Activated naive CD4-positive, alpha-beta T cell treated with anti-CD3 and anti-CD28 coated beads, Interleukin-2, amount 50 U/mL, for 72 hours (primary cell): ENCODE measurements around the gene TNC. TPM values are rescaled to one million over a fixed set of nuclear protein-coding genes. Genes with fewer than 3 reads are reported as not detected.

ENCODE experiments used
- ATAC-seq, 2 donors: fragments of 150-1000 bp; cut with Tn5 transposase; 2 replicates each; pipeline ENCODE4 v1.10.0; 2021; ENCODE audit warnings: mild to moderate bottlenecking in 2 of 2, moderate library complexity in 2 of 2
- DNase-seq, 2 donors: peaks; one replicate each; pipeline ENCODE4 v3.0.0; 2021 to 2022; ENCODE audit warnings: low spot score in 2 of 2
- H3K27ac Mint-ChIP-seq, 2 donors: one replicate each; pipeline ENCODE4 v1.8.0; 2022; ENCODE audit warnings: mild to moderate bottlenecking in 2 of 2, mixed read lengths in 2 of 2
- H3K36me3 Mint-ChIP-seq, 2 donors: one replicate each; pipeline ENCODE4 v1.8.0; 2022; ENCODE audit warnings: mixed read lengths in 2 of 2
- H3K9me3 Mint-ChIP-seq, 2 donors: one replicate each; pipeline ENCODE4 v1.8.0; 2022; ENCODE audit warnings: mixed read lengths in 2 of 2
- total RNA-seq, 2 donors: library from RNA; stranded (reverse); gene quantifications; one replicate each; pipeline ENCODE4 v1.2.3, GENCODE V29; 2022

Gene TNC
- total RNA-seq, 2 donors from 2014 or later = not detected

GRCh38 chr9:115014438-115014837, 103.5 kb downstream of the TNC start:
- ATAC-seq = peak in 1 of 2 donors; percentile 56
- Mint-ChIP-seq H3K27ac (peak overlapping the region in 1 of 2 donors; percentile 62), H3K9me3 (no peaks in the 10 kb centered on the region)

GRCh38 chr9:115013998-115014397, 104.0 kb downstream of the TNC start:
- peak overlapping the region in 1 of 2 donors; percentile 62 for H3K27ac Mint-ChIP-seq

More at GRCh38 chr9:115014438-115014837, 103.5 kb downstream of the TNC start:
- no peaks in the 10 kb centered on the region for H3K36me3 Mint-ChIP-seq
- no peak for DNase-seq

GRCh38 chr9:115012486-115012885, 105.5 kb downstream of the TNC start:
- H3K27ac Mint-ChIP-seq = no peak overlapping the region
- H3K9me3 Mint-ChIP-seq = no peaks in the 10 kb centered on the region
- no peak for DNase-seq
- no peaks in the 10 kb centered on the region for H3K36me3 Mint-ChIP-seq
- ATAC-seq = no peak

More at GRCh38 chr9:115013998-115014397, 104.0 kb downstream of the TNC start:
- DNase-seq (peak; percentile 67 to 82), ATAC-seq (peak; percentile 81 to 84)
- Mint-ChIP-seq H3K36me3 (no peaks in the 10 kb centered on the region), H3K9me3 (no peaks in the 10 kb centered on the region)

- H3K36me3 Mint-ChIP-seq = no peaks in the 10 kb centered on the region
- H3K27ac Mint-ChIP-seq = no peak overlapping the region
- no peaks in the 10 kb centered on the region for H3K9me3 Mint-ChIP-seq
- no peak for ATAC-seq
- no peak for DNase-seq
These were observed 107.1 kb downstream of the TNC start for GRCh38 chr9:115010874-115011273.

- no peaks in the 10 kb centered on the region for H3K9me3 Mint-ChIP-seq
These were observed 109.3 kb downstream of the TNC start for GRCh38 chr9:115008536-115009270.

GRCh38 chr9:115006660-115007059, 111.3 kb downstream of the TNC start:
- ATAC-seq = peak; percentile 68 to 82
- peaks cover 0 to 5% of the 10 kb centered on the region in 2 donors for H3K36me3 Mint-ChIP-seq
- peak overlapping the region in 1 of 2 donors; percentile 72 for H3K27ac Mint-ChIP-seq
- DNase-seq = no peak
- no peaks in the 10 kb centered on the region for H3K9me3 Mint-ChIP-seq

More at GRCh38 chr9:115008536-115009270, 109.3 kb downstream of the TNC start:
- H3K27ac Mint-ChIP-seq = no peak overlapping the region
- no peak for DNase-seq
- no peaks in the 10 kb centered on the region for H3K36me3 Mint-ChIP-seq
- ATAC-seq = peak; percentile 59 to 79

GRCh38 chr9:115005322-115005721, 112.6 kb downstream of the TNC start:
- peak overlapping the region in 1 of 2 donors; percentile 77 for H3K27ac Mint-ChIP-seq
- DNase-seq = no peak
- no peaks in the 10 kb centered on the region for H3K9me3 Mint-ChIP-seq
- ATAC-seq = no peak
- H3K36me3 Mint-ChIP-seq = peaks cover 0 to 7% of the 10 kb centered on the region in 2 donors

GRCh38 chr9:115004545-115004944, 113.4 kb downstream of the TNC start:
- DNase-seq = no peak
- H3K36me3 Mint-ChIP-seq = peaks cover 0 to 7% of the 10 kb centered on the region in 2 donors
- peak; percentile 48 to 63 for ATAC-seq
- peak overlapping the region in 1 of 2 donors; percentile 77 for H3K27ac Mint-ChIP-seq
- H3K9me3 Mint-ChIP-seq = no peaks in the 10 kb centered on the region

GRCh38 chr9:115002371-115003120, 115.4 kb downstream of the TNC start:
- DNase-seq = no peak
- ATAC-seq = no peak
- no peaks in the 10 kb centered on the region for H3K9me3 Mint-ChIP-seq
- H3K36me3 Mint-ChIP-seq = peaks cover 0 to 7% of the 10 kb centered on the region in 2 donors
- no peak overlapping the region for H3K27ac Mint-ChIP-seq

- H3K9me3 Mint-ChIP-seq = no peaks in the 10 kb centered on the region
- peaks cover 0 to 7% of the 10 kb centered on the region in 2 donors for H3K36me3 Mint-ChIP-seq
- peak in 1 of 2 donors; percentile 65 for DNase-seq
- peak overlapping the region; percentile 29 to 64 for H3K27ac Mint-ChIP-seq
- peak; percentile 72 to 77 for ATAC-seq
These were observed 117.7 kb downstream of the TNC start for GRCh38 chr9:115000217-115000639.

- ATAC-seq (no peak), DNase-seq (no peak)
- H3K9me3 Mint-ChIP-seq = no peaks in the 10 kb centered on the region
- H3K36me3 Mint-ChIP-seq = peaks cover 0 to 7% of the 10 kb centered on the region in 2 donors
- H3K27ac Mint-ChIP-seq = no peak overlapping the region
These were observed 119.6 kb downstream of the TNC start for GRCh38 chr9:114998326-114998725.

- Mint-ChIP-seq H3K36me3 (no peaks in the 10 kb centered on the region), H3K9me3 (no peaks in the 10 kb centered on the region), H3K27ac (no peak overlapping the region)
- no peak for ATAC-seq
- DNase-seq = no peak
These were observed 122.2 kb downstream of the TNC start for GRCh38 chr9:114995681-114996221.

- no peaks in the 10 kb centered on the region for H3K9me3 Mint-ChIP-seq
- peak in 1 of 2 donors; percentile 14 for ATAC-seq
- no peaks in the 10 kb centered on the region for H3K36me3 Mint-ChIP-seq
- DNase-seq = no peak
- no peak overlapping the region for H3K27ac Mint-ChIP-seq
These were observed 123.2 kb downstream of the TNC start for GRCh38 chr9:114994768-114995167.

- Mint-ChIP-seq H3K27ac (no peak overlapping the region), H3K9me3 (no peaks in the 10 kb centered on the region), H3K36me3 (no peaks in the 10 kb centered on the region)
- DNase-seq = no peak
- ATAC-seq = no peak
These were observed 126.1 kb downstream of the TNC start for GRCh38 chr9:114991861-114992260.

- H3K36me3 Mint-ChIP-seq = no peaks in the 10 kb centered on the region
- DNase-seq (no peak), ATAC-seq (no peak)
- no peaks in the 10 kb centered on the region for H3K9me3 Mint-ChIP-seq
- H3K27ac Mint-ChIP-seq = no peak overlapping the region
These were observed 127.1 kb downstream of the TNC start for GRCh38 chr9:114990901-114991300.

GRCh38 chr9:114989600-114990410, 128.2 kb downstream of the TNC start:
- Mint-ChIP-seq H3K9me3 (no peaks in the 10 kb centered on the region), H3K27ac (peak overlapping the region; percentile 96), H3K36me3 (no peaks in the 10 kb centered on the region)
- ATAC-seq (peak; percentile 78 to 88), DNase-seq (peak; percentile 69 to 80)
